ENCODE measurements around the gene HTT. TPM values are rescaled to one million over a fixed set of nuclear protein-coding genes. Genes with fewer than 3 reads are reported as not detected.

Gene HTT
- total RNA-seq, 1 donor from 2014 or later, result 45.3 TPM

GRCh38 chr4:3248811-3249661, 174.6 kb downstream of the HTT start, which contains the start of gene MSANTD1:
TSS of gene MSANTD1 (plus strand) at chr4:3249159. CDS start at chr4:3249223, 64 bp downstream.
- DNase-seq (ENCODE audit: low spot score), result peak; percentile 79

- DNase-seq (ENCODE audit: low spot score), result no peak
These were observed 175.4 kb downstream of the HTT start for GRCh38 chr4:3249711-3250437.

- peak; percentile 10 for DNase-seq (ENCODE audit: low spot score)
These were observed 176.0 kb downstream of the HTT start for GRCh38 chr4:3250438-3250955.

- peak; percentile 8 for DNase-seq (ENCODE audit: low spot score)
These were observed 176.6 kb downstream of the HTT start for GRCh38 chr4:3250956-3251690.

- DNase-seq (ENCODE audit: low spot score), result no peak
These were observed 177.4 kb downstream of the HTT start for GRCh38 chr4:3251691-3252479.

GRCh38 chr4:3252480-3252828, 178.0 kb downstream of the HTT start:
- DNase-seq (ENCODE audit: low spot score), result no peak

GRCh38 chr4:3252831-3253641, 178.6 kb downstream of the HTT start:
- no peak for DNase-seq (ENCODE audit: low spot score)

- no peak for DNase-seq (ENCODE audit: low spot score)
These were observed 179.3 kb downstream of the HTT start for GRCh38 chr4:3253808-3254207.

GRCh38 chr4:3254302-3255131, 180.0 kb downstream of the HTT start:
- DNase-seq (ENCODE audit: low spot score), result no peak

- DNase-seq (ENCODE audit: low spot score), result no peak
These were observed 181.2 kb downstream of the HTT start for GRCh38 chr4:3255611-3256186.

GRCh38 chr4:3256230-3257102, 182.0 kb downstream of the HTT start:
- DNase-seq (ENCODE audit: low spot score), result no peak

GRCh38 chr4:3257103-3257555, 182.6 kb downstream of the HTT start:
- no peak for DNase-seq (ENCODE audit: low spot score)

- DNase-seq (ENCODE audit: low spot score), result no peak
These were observed 183.3 kb downstream of the HTT start for GRCh38 chr4:3257556-3258482.

- DNase-seq (ENCODE audit: low spot score), result no peak
These were observed 187.1 kb downstream of the HTT start for GRCh38 chr4:3261411-3262207.

GRCh38 chr4:3262208-3263052, 187.9 kb downstream of the HTT start:
- no peak for DNase-seq (ENCODE audit: low spot score)

Data from umbilical cord (tissue), 2 donors.